Large intestine (tissue), 3 donors: ENCODE measurements around the gene KIF16B. TPM values are rescaled to one million over a fixed set of nuclear protein-coding genes. Genes with fewer than 3 reads are reported as not detected.
"Not testable (repeated sequence)": the region's sequence is repeated elsewhere in the genome, so short reads cannot be mapped to it uniquely, and the experiment has no call there.

Source experiments
- DNase-seq, 2 donors: peaks; one replicate each; pipeline versions ENCODE4 v3.0.0 to v3.0.0-alpha.2; 2013
- H3K27ac ChIP-seq: one replicate; pipeline ENCODE4 v1.5.1; 2013; ENCODE audit warnings: low read length
- H3K27me3 ChIP-seq: 2 replicates; pipeline ENCODE4 v1.6.1; 2013; ENCODE audit warnings: low read length; ENCODE audit not compliant: control insufficient read depth, insufficient read depth
- H3K36me3 ChIP-seq: 2 replicates; pipeline ENCODE4 v1.6.1; 2013; ENCODE audit warnings: low read length; ENCODE audit not compliant: control insufficient read depth, insufficient read depth
- H3K4me1 ChIP-seq: one replicate; pipeline ENCODE4 v1.6.1; 2013; ENCODE audit warnings: low read length; ENCODE audit not compliant: control insufficient read depth, insufficient read depth
- H3K4me3 ChIP-seq: one replicate; pipeline ENCODE4 v1.5.1; 2013; ENCODE audit warnings: low read length
- H3K9me3 ChIP-seq: one replicate; pipeline ENCODE4 v1.6.1; 2013; ENCODE audit warnings: mild to moderate bottlenecking, low read depth, low read length, moderate library complexity; ENCODE audit not compliant: control insufficient read depth
- WGBS: methylation state at CpG from one replicate; pipeline ENCODE4 v1.1.5; 2013; ENCODE audit warnings: low lambda C conversion rate; ENCODE audit not compliant: insufficient coverage; 5-methylcytosine and 5-hydroxymethylcytosine counted together
- polyA plus RNA-seq: library from polyadenylated mRNA; unstranded; fragments of 120-200 nt; gene quantifications from one replicate; pipeline ENCODE4 v1.2.1, GENCODE V29; 2013

The KIF16B gene
- polyA plus RNA-seq, 1 donor: 21.0 TPM

GRCh38 chr20:16440686-16441085 lies 132.6 kb downstream of the KIF16B start:
- Histone ChIP-seq H3K27me3 (no peaks in the 10 kb centered on the region), H3K36me3 (no peaks in the 10 kb centered on the region), H3K9me3 (peaks cover 3% of the 10 kb centered on the region), H3K4me1 (no peaks in the 10 kb centered on the region), H3K27ac (no peak overlapping the region), H3K4me3 (no peak overlapping the region)
- DNase-seq: no peak
- no CpG with 5 or more reads among the region's 4 CpGs for WGBS

GRCh38 chr20:16439540-16439939 lies 133.7 kb downstream of the KIF16B start:
- not testable (repeated sequence) for H3K4me3 ChIP-seq, H3K36me3 ChIP-seq, H3K9me3 ChIP-seq, H3K27ac ChIP-seq, H3K27me3 ChIP-seq, DNase-seq, H3K4me1 ChIP-seq
- WGBS: no CpG with 5 or more reads among the region's 5 CpGs

DNA sequence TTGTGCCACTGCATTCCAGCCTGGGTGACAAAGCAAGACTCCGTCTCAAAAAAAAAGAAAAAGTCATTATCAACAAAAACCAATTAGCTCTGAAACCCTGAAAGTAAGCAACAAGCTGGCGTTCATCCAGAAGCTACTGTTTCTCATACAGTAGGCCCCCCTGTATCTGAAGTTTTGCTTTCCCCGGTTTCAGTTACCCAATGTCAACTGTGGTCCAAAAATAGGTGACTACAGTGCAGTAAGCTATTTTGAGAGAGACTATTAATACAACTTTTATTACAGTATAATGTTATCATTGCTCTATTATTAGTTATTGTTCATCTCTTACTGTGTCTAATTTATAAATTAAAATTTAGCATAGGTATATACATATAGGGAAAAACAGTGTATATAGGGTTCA lies 135.1 kb downstream of the KIF16B start:
- Histone ChIP-seq H3K4me1 (no peaks in the 10 kb centered on the region), H3K27me3 (no peaks in the 10 kb centered on the region), H3K4me3 (no peak overlapping the region), H3K36me3 (no peaks in the 10 kb centered on the region), H3K27ac (no peak overlapping the region), H3K9me3 (peaks cover 3% of the 10 kb centered on the region)
- WGBS: no CpG with 5 or more reads among the region's 3 CpGs
- DNase-seq: no peak

DNA sequence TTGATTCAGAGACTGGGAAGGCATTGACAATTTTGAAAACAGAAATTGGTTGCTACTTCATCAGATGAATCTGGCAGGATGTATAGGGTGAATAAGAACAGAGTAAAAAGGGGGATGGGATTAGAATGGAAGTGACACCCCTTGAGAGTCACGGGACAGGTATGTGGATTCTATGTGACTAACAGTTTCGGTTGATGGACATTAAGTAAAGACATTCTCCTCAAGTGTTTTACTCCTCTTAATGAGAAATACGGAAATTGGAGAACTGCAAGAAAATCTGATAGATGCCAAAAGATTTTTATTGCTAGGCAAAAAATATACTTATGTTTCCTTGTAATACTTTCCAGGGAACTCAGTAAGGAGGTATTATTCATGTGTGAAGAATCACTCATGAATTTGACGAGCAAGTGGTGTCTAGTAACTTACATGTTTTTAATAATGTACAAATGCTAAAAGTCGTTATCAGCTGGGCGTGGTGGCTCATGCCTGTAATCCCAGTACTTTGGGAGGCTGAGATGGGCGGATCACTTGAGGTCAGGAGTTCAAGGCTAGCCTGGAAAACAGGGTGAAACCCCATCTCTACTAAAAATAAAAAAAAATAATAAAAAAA lies 135.8 kb downstream of the KIF16B start:
- no peak overlapping the region for H3K27ac ChIP-seq
- H3K4me1 ChIP-seq: no peaks in the 10 kb centered on the region
- DNase-seq: no peak
- H3K27me3 ChIP-seq: no peaks in the 10 kb centered on the region
- no peaks in the 10 kb centered on the region for H3K36me3 ChIP-seq
- no peak overlapping the region for H3K4me3 ChIP-seq
- H3K9me3 ChIP-seq: peaks cover 3% of the 10 kb centered on the region
- 100% methylated on average over 1 of the region's 7 CpGs for WGBS

DNA sequence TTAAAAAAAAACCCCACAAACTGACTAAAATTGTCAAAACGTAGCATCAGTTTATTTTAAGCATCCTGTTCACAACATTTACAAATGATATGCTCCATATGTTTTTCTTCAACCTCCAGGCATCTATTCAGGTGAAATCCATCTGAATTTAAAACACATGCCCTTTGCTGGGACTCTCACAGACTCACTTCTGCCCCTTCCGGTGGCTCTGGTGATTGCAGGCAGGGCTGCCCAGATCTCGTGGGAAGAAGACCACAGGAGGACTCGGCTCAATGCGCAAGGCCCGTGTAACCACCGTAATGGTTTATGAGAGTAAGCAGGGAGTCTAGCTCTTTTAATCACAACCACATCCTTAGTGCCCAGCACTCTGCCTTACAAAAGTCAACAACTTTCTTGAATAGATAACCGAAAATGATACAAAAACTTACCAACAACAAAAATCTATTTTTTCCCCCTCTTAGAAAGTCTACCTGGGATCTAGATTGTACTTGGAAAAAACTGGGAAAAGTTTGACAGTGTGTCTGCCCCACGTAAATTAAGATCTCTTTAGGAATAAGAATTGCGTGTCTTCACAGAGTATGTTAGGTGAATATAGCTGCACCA lies 139.1 kb downstream of the KIF16B start:
- DNase-seq: no peak
- H3K27me3 ChIP-seq: no peaks in the 10 kb centered on the region
- no peaks in the 10 kb centered on the region for H3K36me3 ChIP-seq
- H3K9me3 ChIP-seq: no peaks in the 10 kb centered on the region
- H3K27ac ChIP-seq: no peak overlapping the region
- no peaks in the 10 kb centered on the region for H3K4me1 ChIP-seq
- WGBS: 90% methylated on average over 4 of the region's 10 CpGs
- no peak overlapping the region for H3K4me3 ChIP-seq

- Histone ChIP-seq H3K27ac (no peak overlapping the region), H3K36me3 (peaks cover 4% of the 10 kb centered on the region), H3K27me3 (no peaks in the 10 kb centered on the region), H3K4me3 (no peak overlapping the region), H3K9me3 (no peaks in the 10 kb centered on the region), H3K4me1 (no peaks in the 10 kb centered on the region)
- no peak for DNase-seq
- 82% methylated on average over 1 of the region's 2 CpGs for WGBS
These were observed 140.0 kb downstream of the KIF16B start for GRCh38 chr20:16433293-16433580.

- Histone ChIP-seq H3K4me3 (no peak overlapping the region), H3K27ac (no peak overlapping the region), H3K36me3 (peaks cover 5% of the 10 kb centered on the region), H3K9me3 (no peaks in the 10 kb centered on the region), H3K27me3 (no peaks in the 10 kb centered on the region), H3K4me1 (no peaks in the 10 kb centered on the region)
- DNase-seq: no peak
- WGBS: 100% methylated on average over 2 of the region's 8 CpGs
These were observed 140.6 kb downstream of the KIF16B start for GRCh38 chr20:16432466-16433292.

GRCh38 chr20:16428112-16428511 lies 145.1 kb downstream of the KIF16B start:
- no peak overlapping the region for H3K27ac ChIP-seq
- H3K9me3 ChIP-seq: no peaks in the 10 kb centered on the region
- H3K36me3 ChIP-seq: peaks cover 39% of the 10 kb centered on the region
- no peaks in the 10 kb centered on the region for H3K27me3 ChIP-seq
- DNase-seq: no peak
- no peak overlapping the region for H3K4me3 ChIP-seq
- no CpG with 5 or more reads among the region's 1 CpG for WGBS
- H3K4me1 ChIP-seq: no peaks in the 10 kb centered on the region

DNA sequence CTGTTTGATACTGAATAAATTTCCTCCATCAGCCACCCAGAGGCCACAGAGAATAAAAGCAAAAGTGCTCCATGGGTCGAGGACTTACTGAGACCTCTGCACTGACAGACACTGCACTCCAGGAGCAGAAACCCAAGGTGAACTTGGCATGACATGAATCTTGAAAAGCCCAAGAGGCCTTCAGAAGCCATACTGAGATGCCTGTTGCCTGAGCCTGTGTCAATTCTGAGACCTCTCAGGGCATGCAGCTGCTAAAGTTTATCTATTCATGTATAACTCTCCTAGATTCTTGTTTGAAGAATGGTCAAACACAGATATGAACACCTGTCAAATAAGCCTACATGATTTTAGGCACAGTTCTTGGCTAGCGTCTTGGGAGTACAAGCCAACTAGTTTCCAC lies 145.7 kb downstream of the KIF16B start:
- no peaks in the 10 kb centered on the region for H3K27me3 ChIP-seq
- no peak overlapping the region for H3K4me3 ChIP-seq
- no peaks in the 10 kb centered on the region for H3K4me1 ChIP-seq
- H3K36me3 ChIP-seq: peaks cover 39% of the 10 kb centered on the region
- no peak for DNase-seq
- no peaks in the 10 kb centered on the region for H3K9me3 ChIP-seq
- WGBS: no CpG with 5 or more reads among the region's 2 CpGs
- H3K27ac ChIP-seq: no peak overlapping the region

DNA sequence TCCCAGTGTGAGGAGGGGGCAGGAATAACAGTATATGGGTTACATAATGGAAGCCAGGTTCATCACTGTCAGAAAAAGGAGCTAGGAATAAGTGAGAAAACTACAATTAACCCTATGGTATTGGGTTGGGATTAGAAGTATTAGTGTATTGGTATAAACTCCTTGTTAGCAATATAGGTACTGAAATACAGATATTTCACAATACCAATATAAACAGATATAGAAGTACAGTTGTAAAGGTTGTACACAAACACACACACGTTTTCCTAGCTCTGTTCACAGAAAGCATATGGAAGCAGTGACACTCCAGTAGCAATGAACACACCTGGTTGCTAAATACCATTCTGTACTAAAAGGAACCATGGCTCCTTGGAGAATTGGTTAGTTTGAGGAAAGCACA lies 148.5 kb downstream of the KIF16B start:
- no peak for DNase-seq
- Histone ChIP-seq H3K27me3 (no peaks in the 10 kb centered on the region), H3K27ac (no peak overlapping the region), H3K36me3 (peaks cover 39% of the 10 kb centered on the region), H3K4me3 (no peak overlapping the region), H3K4me1 (no peaks in the 10 kb centered on the region), H3K9me3 (no peaks in the 10 kb centered on the region)
- WGBS: 100% methylated on average over 1 of the region's 1 CpG
